HEK293 (cell line): Measurements from ENCODE around the gene NSL1.
A peak's percentile ranks its signal among the peaks of the same experiment; 100 is the strongest.

Experiments used
- HOXA7 ChIP-seq: sonication (generic); formaldehyde crosslinking; IDR thresholded peaks from 2 replicates; pipeline ENCODE4 v1.8.1; 2022; ENCODE audit warnings: missing genetic modification reagents, borderline replicate concordance
- KLF7 ChIP-seq: fragments of 450-650 bp; formaldehyde crosslinking; IDR thresholded peaks from 2 replicates; pipeline ENCODE4 v1.5.1; 2016; ENCODE audit warnings: missing biosample characterization, missing genetic modification characterization, borderline replicate concordance
- RBAK ChIP-seq: fragments of 450-650 bp; formaldehyde crosslinking; IDR thresholded peaks from 2 replicates; pipeline ENCODE4 v1.5.1; 2016; ENCODE audit warnings: missing biosample characterization, missing genetic modification characterization
- YY1 ChIP-seq: fragments of 450-650 bp; formaldehyde crosslinking; IDR thresholded peaks from 2 replicates; pipeline ENCODE4 v1.5.1; 2018; ENCODE audit warnings: missing biosample characterization, missing genetic modification characterization
- ZBTB1 ChIP-seq: fragments of 450-650 bp; formaldehyde crosslinking; IDR thresholded peaks from 2 replicates; pipeline ENCODE4 v1.5.1; 2016; ENCODE audit warnings: missing biosample characterization, missing genetic modification characterization
- ZEB2 ChIP-seq: fragments of 450-650 bp; formaldehyde crosslinking; IDR thresholded peaks from 2 replicates; pipeline ENCODE4 v1.5.1; 2016; ENCODE audit warnings: missing biosample characterization, missing genetic modification characterization
- ZIC2 ChIP-seq: fragments of 450-650 bp; formaldehyde crosslinking; IDR thresholded peaks from 2 replicates; pipeline ENCODE4 v1.5.1; 2016; ENCODE audit warnings: missing biosample characterization, missing genetic modification characterization
- ZNF10 ChIP-seq: fragments of 450-650 bp; formaldehyde crosslinking; IDR thresholded peaks from 2 replicates; pipeline ENCODE4 v1.5.1; 2017; ENCODE audit warnings: missing biosample characterization, missing genetic modification characterization
- ZNF155 ChIP-seq: fragments of 450-650 bp; formaldehyde crosslinking; IDR thresholded peaks from 2 replicates; pipeline ENCODE4 v1.5.1; 2016; ENCODE audit warnings: missing biosample characterization, missing genetic modification characterization
- ZNF184 ChIP-seq: fragments of 450-650 bp; IDR thresholded peaks from 2 replicates; pipeline ENCODE4 v1.5.1; 2018; ENCODE audit warnings: missing biosample characterization, mild to moderate bottlenecking, missing genetic modification characterization
- ZNF223 ChIP-seq: fragments of 450-650 bp; formaldehyde crosslinking; IDR thresholded peaks from 2 replicates; pipeline ENCODE4 v1.5.1; 2016; ENCODE audit warnings: missing biosample characterization, missing genetic modification characterization
- ZNF324 ChIP-seq: fragments of 450-650 bp; formaldehyde crosslinking; IDR thresholded peaks from 2 replicates; pipeline ENCODE4 v1.5.1; 2016; ENCODE audit warnings: missing biosample characterization, missing genetic modification characterization
- ZNF404 ChIP-seq: fragments of 450-650 bp; formaldehyde crosslinking; IDR thresholded peaks from 2 replicates; pipeline ENCODE4 v1.5.1; 2017; ENCODE audit warnings: missing biosample characterization, missing genetic modification characterization
- ZNF423 ChIP-seq: fragments of 450-650 bp; formaldehyde crosslinking; IDR thresholded peaks from 2 replicates; pipeline ENCODE4 v1.5.1; 2016; ENCODE audit warnings: missing biosample characterization, missing genetic modification characterization
- ZNF48 ChIP-seq: fragments of 450-650 bp; formaldehyde crosslinking; IDR thresholded peaks from 2 replicates; pipeline ENCODE4 v1.5.1; 2016; ENCODE audit warnings: missing biosample characterization, missing genetic modification characterization
- ZNF510 ChIP-seq: fragments of 450-650 bp; formaldehyde crosslinking; IDR thresholded peaks from 2 replicates; pipeline ENCODE4 v1.5.1; 2018; ENCODE audit warnings: mild to moderate bottlenecking, missing genetic modification characterization, missing biosample characterization; ENCODE audit not compliant: insufficient replicate concordance
- ZNF529 ChIP-seq: fragments of 450-650 bp; formaldehyde crosslinking; IDR thresholded peaks from 2 replicates; pipeline ENCODE4 v1.5.1; 2017; ENCODE audit warnings: missing genetic modification characterization, missing biosample characterization; ENCODE audit not compliant: insufficient replicate concordance
- ZNF544 ChIP-seq: fragments of 450-650 bp; formaldehyde crosslinking; IDR thresholded peaks from 2 replicates; pipeline ENCODE4 v1.5.0; 2017; ENCODE audit warnings: missing biosample characterization, missing genetic modification characterization
- ZNF585B ChIP-seq: fragments of 450-650 bp; formaldehyde crosslinking; IDR thresholded peaks from 2 replicates; pipeline ENCODE4 v1.5.1; 2016; ENCODE audit warnings: missing biosample characterization, missing genetic modification characterization
- ZNF610 ChIP-seq: fragments of 450-650 bp; formaldehyde crosslinking; IDR thresholded peaks from 2 replicates; pipeline ENCODE4 v1.5.1; 2016; ENCODE audit warnings: missing biosample characterization, missing genetic modification characterization, borderline replicate concordance
- ZNF677 ChIP-seq: fragments of 450-650 bp; IDR thresholded peaks from 2 replicates; pipeline ENCODE4 v1.5.0; 2018; ENCODE audit warnings: missing biosample characterization, mild to moderate bottlenecking, missing genetic modification characterization, moderate library complexity
- ZNF701 ChIP-seq: fragments of 450-650 bp; formaldehyde crosslinking; IDR thresholded peaks from 2 replicates; pipeline ENCODE4 v1.5.1; 2016; ENCODE audit warnings: missing biosample characterization, missing genetic modification characterization
- ZNF747 ChIP-seq: fragments of 450-650 bp; formaldehyde crosslinking; IDR thresholded peaks from 2 replicates; pipeline ENCODE4 v1.5.1; 2016; ENCODE audit warnings: missing biosample characterization, missing genetic modification characterization
- ZNF768 ChIP-seq: fragments of 450-650 bp; formaldehyde crosslinking; IDR thresholded peaks from 2 replicates; pipeline ENCODE4 v1.5.1; 2018; ENCODE audit warnings: missing biosample characterization, mild to moderate bottlenecking, missing genetic modification characterization
- ZNF776 ChIP-seq: fragments of 450-650 bp; formaldehyde crosslinking; IDR thresholded peaks from 2 replicates; pipeline ENCODE4 v1.5.0; 2017; ENCODE audit warnings: missing biosample characterization, missing genetic modification characterization, borderline replicate concordance
- TF ChIP-seq, protein P1 (sequence below): fragments of 450-650 bp; formaldehyde crosslinking; IDR thresholded peaks from 2 replicates; pipeline ENCODE4 v1.5.1; 2017; ENCODE audit warnings: missing biosample characterization, missing genetic modification characterization
- TF ChIP-seq, protein P2 (sequence below): fragments of 450-650 bp; formaldehyde crosslinking; IDR thresholded peaks from 2 replicates; pipeline ENCODE4 v1.5.1; 2016; ENCODE audit warnings: missing biosample characterization, missing genetic modification characterization
- TF ChIP-seq, protein P3 (sequence below): fragments of 450-650 bp; formaldehyde crosslinking; IDR thresholded peaks from 2 replicates; pipeline ENCODE4 v1.5.1; 2016; ENCODE audit warnings: missing biosample characterization, missing genetic modification characterization
- TF ChIP-seq, protein P4 (sequence below): IDR thresholded peaks from 2 replicates; pipeline ENCODE4 v1.6.1; 2011; ENCODE audit warnings: mild to moderate bottlenecking, low read depth, low read length, borderline replicate concordance
- TF ChIP-seq, protein P5 (sequence below): fragments of 450-650 bp; formaldehyde crosslinking; IDR thresholded peaks from 2 replicates; pipeline ENCODE4 v1.5.1; 2017; ENCODE audit warnings: missing biosample characterization, missing genetic modification characterization
- TF ChIP-seq, protein P6 (sequence below): fragments of 450-650 bp; formaldehyde crosslinking; IDR thresholded peaks from 2 replicates; pipeline ENCODE4 v1.5.1; 2016; ENCODE audit warnings: missing biosample characterization, missing genetic modification characterization

Gene NSL1

DNA sequence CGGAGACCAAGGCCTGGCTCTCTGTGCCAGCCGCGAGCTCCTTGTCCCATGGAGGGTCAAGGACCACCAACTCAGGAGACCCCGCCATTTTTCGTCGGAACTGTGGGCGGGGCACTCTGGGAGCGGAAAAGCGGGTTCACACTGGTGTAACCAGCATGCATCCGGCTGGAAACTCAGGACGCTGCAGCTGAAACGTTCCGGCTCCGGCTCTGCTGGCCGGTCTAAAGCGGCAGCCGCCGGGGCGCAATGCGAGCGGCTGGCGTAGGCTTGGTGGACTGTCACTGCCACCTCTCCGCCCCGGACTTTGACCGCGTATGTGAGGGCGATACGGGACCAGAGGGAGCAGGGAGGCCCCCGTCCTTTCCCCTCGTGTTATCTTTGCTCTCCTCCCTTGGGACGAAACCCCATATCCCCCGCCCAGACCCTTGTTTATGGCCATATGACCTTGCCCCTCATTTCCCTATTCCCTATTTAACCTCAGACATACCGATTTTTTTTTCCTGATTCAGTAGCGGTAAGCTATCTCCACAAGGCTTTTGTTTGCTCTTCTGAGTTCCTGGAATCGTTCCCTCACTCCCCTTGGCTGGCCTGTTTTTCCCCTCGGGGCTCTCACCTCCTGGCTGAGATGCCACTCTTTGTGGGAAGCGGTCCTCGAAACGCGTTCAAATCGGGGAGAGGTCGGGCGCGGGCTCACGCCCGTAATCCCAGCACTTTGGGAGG lies at the start of gene NSL1, which contains the start of gene TATDN3 (continued):
- TF ChIP-seq, protein P1, sequence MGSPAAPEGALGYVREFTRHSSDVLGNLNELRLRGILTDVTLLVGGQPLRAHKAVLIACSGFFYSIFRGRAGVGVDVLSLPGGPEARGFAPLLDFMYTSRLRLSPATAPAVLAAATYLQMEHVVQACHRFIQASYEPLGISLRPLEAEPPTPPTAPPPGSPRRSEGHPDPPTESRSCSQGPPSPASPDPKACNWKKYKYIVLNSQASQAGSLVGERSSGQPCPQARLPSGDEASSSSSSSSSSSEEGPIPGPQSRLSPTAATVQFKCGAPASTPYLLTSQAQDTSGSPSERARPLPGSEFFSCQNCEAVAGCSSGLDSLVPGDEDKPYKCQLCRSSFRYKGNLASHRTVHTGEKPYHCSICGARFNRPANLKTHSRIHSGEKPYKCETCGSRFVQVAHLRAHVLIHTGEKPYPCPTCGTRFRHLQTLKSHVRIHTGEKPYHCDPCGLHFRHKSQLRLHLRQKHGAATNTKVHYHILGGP (tag by site-specific recombination) = no peak
- no peak for TF ChIP-seq ZNF510 (tag by site-specific recombination)
- no peak for TF ChIP-seq ZNF747
- no peak for TF ChIP-seq ZNF768
- TF ChIP-seq, protein P2, sequence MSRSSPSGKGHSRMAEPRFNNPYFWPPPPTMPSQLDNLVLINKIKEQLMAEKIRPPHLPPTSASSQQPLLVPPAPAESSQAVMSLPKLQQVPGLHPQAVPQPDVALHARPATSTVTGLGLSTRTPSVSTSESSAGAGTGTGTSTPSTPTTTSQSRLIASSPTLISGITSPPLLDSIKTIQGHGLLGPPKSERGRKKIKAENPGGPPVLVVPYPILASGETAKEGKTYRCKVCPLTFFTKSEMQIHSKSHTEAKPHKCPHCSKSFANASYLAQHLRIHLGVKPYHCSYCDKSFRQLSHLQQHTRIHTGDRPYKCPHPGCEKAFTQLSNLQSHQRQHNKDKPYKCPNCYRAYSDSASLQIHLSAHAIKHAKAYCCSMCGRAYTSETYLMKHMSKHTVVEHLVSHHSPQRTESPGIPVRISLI (tag by site-specific recombination) = no peak
- TF ChIP-seq ZNF529 (tag by site-specific recombination) = no peak
- 0 out of 2 replicates have a peak, but pooled peaks have one; percentile 13 for TF ChIP-seq ZNF701 (tag by site-specific recombination)
- TF ChIP-seq ZNF10 (tag by site-specific recombination) = peak; percentile 45; the same call in 1 of the 2 replicates
- TF ChIP-seq YY1 = peak; percentile 98
- TF ChIP-seq KLF7 (tag by site-specific recombination) = peak; percentile 94
- no peak for TF ChIP-seq ZNF544 (tag by site-specific recombination)
- TF ChIP-seq ZNF404 = no peak
- no peak for TF ChIP-seq ZNF677 (tag by site-specific recombination)
- peak; percentile 95 for TF ChIP-seq ZNF610 (tag by site-specific recombination)
- TF ChIP-seq, protein P3, sequence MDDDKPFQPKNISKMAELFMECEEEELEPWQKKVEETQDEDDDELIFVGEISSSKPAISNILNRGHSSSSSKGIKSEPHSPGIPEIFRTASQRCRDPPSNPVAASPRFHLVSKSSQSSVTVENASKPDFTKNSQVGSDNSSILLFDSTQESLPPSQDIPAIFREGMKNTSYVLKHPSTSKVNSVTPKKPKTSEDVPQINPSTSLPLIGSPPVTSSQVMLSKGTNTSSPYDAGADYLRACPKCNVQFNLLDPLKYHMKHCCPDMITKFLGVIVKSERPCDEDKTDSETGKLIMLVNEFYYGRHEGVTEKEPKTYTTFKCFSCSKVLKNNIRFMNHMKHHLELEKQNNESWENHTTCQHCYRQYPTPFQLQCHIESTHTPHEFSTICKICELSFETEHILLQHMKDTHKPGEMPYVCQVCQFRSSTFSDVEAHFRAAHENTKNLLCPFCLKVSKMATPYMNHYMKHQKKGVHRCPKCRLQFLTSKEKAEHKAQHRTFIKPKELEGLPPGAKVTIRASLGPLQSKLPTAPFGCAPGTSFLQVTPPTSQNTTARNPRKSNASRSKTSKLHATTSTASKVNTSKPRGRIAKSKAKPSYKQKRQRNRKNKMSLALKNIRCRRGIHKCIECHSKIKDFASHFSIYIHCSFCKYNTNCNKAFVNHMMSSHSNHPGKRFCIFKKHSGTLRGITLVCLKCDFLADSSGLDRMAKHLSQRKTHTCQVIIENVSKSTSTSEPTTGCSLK (tag by site-specific recombination) = no peak
- TF ChIP-seq ZNF776 = no peak
- peak; percentile 40; the same call in 1 of the 2 replicates for TF ChIP-seq ZBTB1 (tag by site-specific recombination)
- TF ChIP-seq, protein P4, sequence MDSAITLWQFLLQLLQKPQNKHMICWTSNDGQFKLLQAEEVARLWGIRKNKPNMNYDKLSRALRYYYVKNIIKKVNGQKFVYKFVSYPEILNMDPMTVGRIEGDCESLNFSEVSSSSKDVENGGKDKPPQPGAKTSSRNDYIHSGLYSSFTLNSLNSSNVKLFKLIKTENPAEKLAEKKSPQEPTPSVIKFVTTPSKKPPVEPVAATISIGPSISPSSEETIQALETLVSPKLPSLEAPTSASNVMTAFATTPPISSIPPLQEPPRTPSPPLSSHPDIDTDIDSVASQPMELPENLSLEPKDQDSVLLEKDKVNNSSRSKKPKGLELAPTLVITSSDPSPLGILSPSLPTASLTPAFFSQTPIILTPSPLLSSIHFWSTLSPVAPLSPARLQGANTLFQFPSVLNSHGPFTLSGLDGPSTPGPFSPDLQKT = no peak
- peak; percentile 99 for TF ChIP-seq ZNF324 (tag by site-specific recombination)
- TF ChIP-seq ZNF585B = 0 out of 2 replicates have a peak, but pooled peaks have one; percentile 4
- peak; percentile 95 for TF ChIP-seq ZEB2 (tag by site-specific recombination)
- TF ChIP-seq ZNF155 (tag by site-specific recombination) = no peak
- TF ChIP-seq ZNF423 (tag by site-specific recombination) = no peak
- no peak for TF ChIP-seq RBAK (tag by site-specific recombination)
- TF ChIP-seq ZIC2 (tag by site-specific recombination) = 0 out of 2 replicates have a peak, but pooled peaks have one; percentile 18
- TF ChIP-seq ZNF48 (tag by site-specific recombination) = no peak
- TF ChIP-seq, protein P5, sequence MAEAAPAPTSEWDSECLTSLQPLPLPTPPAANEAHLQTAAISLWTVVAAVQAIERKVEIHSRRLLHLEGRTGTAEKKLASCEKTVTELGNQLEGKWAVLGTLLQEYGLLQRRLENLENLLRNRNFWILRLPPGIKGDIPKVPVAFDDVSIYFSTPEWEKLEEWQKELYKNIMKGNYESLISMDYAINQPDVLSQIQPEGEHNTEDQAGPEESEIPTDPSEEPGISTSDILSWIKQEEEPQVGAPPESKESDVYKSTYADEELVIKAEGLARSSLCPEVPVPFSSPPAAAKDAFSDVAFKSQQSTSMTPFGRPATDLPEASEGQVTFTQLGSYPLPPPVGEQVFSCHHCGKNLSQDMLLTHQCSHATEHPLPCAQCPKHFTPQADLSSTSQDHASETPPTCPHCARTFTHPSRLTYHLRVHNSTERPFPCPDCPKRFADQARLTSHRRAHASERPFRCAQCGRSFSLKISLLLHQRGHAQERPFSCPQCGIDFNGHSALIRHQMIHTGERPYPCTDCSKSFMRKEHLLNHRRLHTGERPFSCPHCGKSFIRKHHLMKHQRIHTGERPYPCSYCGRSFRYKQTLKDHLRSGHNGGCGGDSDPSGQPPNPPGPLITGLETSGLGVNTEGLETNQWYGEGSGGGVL (tag by site-specific recombination) = no peak; the same call in 1 of the 2 replicates
- TF ChIP-seq, protein P6, sequence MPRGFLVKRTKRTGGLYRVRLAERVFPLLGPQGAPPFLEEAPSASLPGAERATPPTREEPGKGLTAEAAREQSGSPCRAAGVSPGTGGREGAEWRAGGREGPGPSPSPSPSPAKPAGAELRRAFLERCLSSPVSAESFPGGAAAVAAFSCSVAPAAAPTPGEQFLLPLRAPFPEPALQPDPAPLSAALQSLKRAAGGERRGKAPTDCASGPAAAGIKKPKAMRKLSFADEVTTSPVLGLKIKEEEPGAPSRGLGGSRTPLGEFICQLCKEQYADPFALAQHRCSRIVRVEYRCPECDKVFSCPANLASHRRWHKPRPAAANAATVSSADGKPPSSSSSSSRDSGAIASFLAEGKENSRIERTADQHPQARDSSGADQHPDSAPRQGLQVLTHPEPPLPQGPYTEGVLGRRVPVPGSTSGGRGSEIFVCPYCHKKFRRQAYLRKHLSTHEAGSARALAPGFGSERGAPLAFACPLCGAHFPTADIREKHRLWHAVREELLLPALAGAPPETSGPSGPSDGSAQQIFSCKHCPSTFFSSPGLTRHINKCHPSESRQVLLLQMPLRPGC (tag by site-specific recombination) = peak; percentile 79
- TF ChIP-seq HOXA7 (CRISPR knock-in tag) = no peak
- TF ChIP-seq ZNF223 (tag by site-specific recombination) = 0 out of 2 replicates have a peak, but pooled peaks have one; percentile 48
- peak; percentile 89 for TF ChIP-seq ZNF184 (tag by site-specific recombination)
